H1 (cell line): ENCODE measurements around the gene ATP2C1. TPM values are rescaled to one million over a fixed set of nuclear protein-coding genes. Genes with fewer than 3 reads are reported as not detected.
"Not testable (repeated sequence)": the region's sequence is repeated elsewhere in the genome, so short reads cannot be mapped to it uniquely, and the experiment has no call there.

Experiments
- CTCF ChIA-PET: fragments of 300-600 bp; sonication (Branson Sonifier 250); formaldehyde crosslinking; loops from one replicate; lab custom pipeline; 2021; ENCODE audit not compliant: partially characterized antibody; lab: Charles Lee
- POLR2A ChIA-PET: fragments of 300-600 bp; sonication (Branson Sonifier 250); formaldehyde crosslinking; loops from one replicate; lab custom pipeline; 2021; ENCODE audit warnings: inconsistent platforms; ENCODE audit not compliant: partially characterized antibody; lab: Charles Lee
- DNase-seq, 2 experiments: peaks; one replicate each; pipeline versions ENCODE4 v3.0.0 to v3.0.0-alpha.2; 2010 to 2022; ENCODE audit warnings: low spot score in 2 of 2, low read depth in 1 of 2, mixed read lengths in 1 of 2
- FAIRE-seq: peaks from 2 replicates; lab custom pipeline; 2011; peaks lifted over from hg19 to GRCh38; lab: Jason Lieb, UNC
- H2AFZ ChIP-seq: 2 replicates; pipeline ENCODE4 v1.8.1; 2012; ENCODE audit warnings: low read length, inconsistent platforms
- H2AK5ac ChIP-seq: 2 replicates; pipeline ENCODE4 v1.6.1; 2013; ENCODE audit warnings: low read depth, low read length
- H2BK120ac ChIP-seq: replicated peaks from 2 replicates; pipeline ENCODE3; 2013; ENCODE audit warnings: low read depth, low read length, inconsistent platforms
- H2BK12ac ChIP-seq: 2 replicates; pipeline ENCODE4 v1.6.1; 2013; ENCODE audit warnings: low read depth, low read length
- H2BK15ac ChIP-seq: 2 replicates; pipeline ENCODE4 v1.6.1; 2013; ENCODE audit warnings: low read length
- H2BK20ac ChIP-seq: 2 replicates; pipeline ENCODE4 v1.6.1; 2013; ENCODE audit warnings: low read length
- H2BK5ac ChIP-seq: 2 replicates; pipeline ENCODE4 v1.6.1; 2013; ENCODE audit warnings: low read depth, low read length
- H3K14ac ChIP-seq: 2 replicates; pipeline ENCODE4 v1.6.1; 2013; ENCODE audit warnings: inconsistent platforms; ENCODE audit not compliant: insufficient read length
- H3K18ac ChIP-seq: 2 replicates; pipeline ENCODE4 v1.6.1; 2013; ENCODE audit warnings: low read length; ENCODE audit errors: extremely low read depth
- H3K23ac ChIP-seq: 2 replicates; pipeline ENCODE4 v1.6.1; 2013; ENCODE audit warnings: inconsistent platforms; ENCODE audit not compliant: insufficient read length
- H3K23me2 ChIP-seq: 2 replicates; pipeline ENCODE4 v1.6.1; 2013; ENCODE audit warnings: low read depth, low read length
- H3K27ac ChIP-seq: 2 replicates; pipeline ENCODE4 v1.6.1; 2011; ENCODE audit warnings: low read depth, low read length, inconsistent platforms
- H3K27me3 ChIP-seq, 4 experiments: replicated peaks in 1 of 4; 1 replicate in 1 of 4; 2 replicates in 3 of 4; pipeline versions ENCODE4 v1.6.1 to v1.8.1; 2011 to 2013; ENCODE audit warnings: low read length in 3 of 4, mild to moderate bottlenecking in 3 of 4, inconsistent platforms in 2 of 4, mixed read lengths in 2 of 4, moderate library complexity in 1 of 4; ENCODE audit not compliant: control insufficient read depth in 3 of 4, insufficient read depth in 3 of 4; ENCODE audit errors: extremely low read depth in 1 of 4
- H3K36me3 ChIP-seq, 4 experiments: 2 replicates each; pipeline versions ENCODE4 v1.6.1 to v1.8.1; 2011 to 2013; ENCODE audit warnings: mild to moderate bottlenecking in 4 of 4, low read length in 3 of 4, moderate library complexity in 2 of 4, control low read depth in 1 of 4, inconsistent platforms in 1 of 4; ENCODE audit not compliant: insufficient read depth in 4 of 4, control insufficient read depth in 2 of 4
- H3K4ac ChIP-seq: replicated peaks from 2 replicates; pipeline ENCODE3; 2013; ENCODE audit warnings: low read length, low read depth, mixed read lengths, inconsistent platforms; ENCODE audit not compliant: insufficient read length
- H3K4me1 ChIP-seq, 4 experiments: replicated peaks in 1 of 4; 1 replicate in 1 of 4; 2 replicates in 3 of 4; pipeline versions ENCODE4 v1.6.1 to v1.8.1; 2011 to 2013; ENCODE audit warnings: low read length in 3 of 4, inconsistent platforms in 2 of 4, mixed read lengths in 1 of 4; ENCODE audit not compliant: insufficient read depth in 4 of 4, control insufficient read depth in 3 of 4
- H3K4me2 ChIP-seq, 2 experiments: 2 replicates each; pipeline versions ENCODE4 v1.6.1 to v1.8.1; 2011 to 2013; ENCODE audit warnings: low read depth in 2 of 2, low read length in 2 of 2, control low read depth in 1 of 2, inconsistent platforms in 1 of 2, mild to moderate bottlenecking in 1 of 2; ENCODE audit not compliant: insufficient read depth in 1 of 2
- H3K4me3 ChIP-seq, 4 experiments: fragments of 200-600, 300-600 bp in 1 of 4; sonication (generic), shearing (Covaris generic), sonication (Bioruptor Twin) in 1 of 4; 2 replicates each; pipeline versions ENCODE4 v1.5.1 to v1.8.1; 2011 to 2016; ENCODE audit warnings: low read length in 4 of 4, low read depth in 3 of 4, control low read depth in 2 of 4, inconsistent platforms in 2 of 4, mild to moderate bottlenecking in 2 of 4, mixed read lengths in 1 of 4, moderate library complexity in 1 of 4; ENCODE audit not compliant: insufficient read depth in 2 of 4; ENCODE audit errors: extremely low read depth in 1 of 4
- H3K56ac ChIP-seq: replicated peaks from 2 replicates; pipeline ENCODE3; 2013; ENCODE audit warnings: low read depth, mild to moderate bottlenecking, mixed read lengths, low read length, inconsistent platforms; ENCODE audit not compliant: insufficient read length
- H3K79me1 ChIP-seq: 2 replicates; pipeline ENCODE4 v1.6.1; 2013; ENCODE audit warnings: low read depth, low read length, control low read depth
- H3K79me2 ChIP-seq, 2 experiments: 2 replicates each; pipeline versions ENCODE4 v1.6.1 to v1.8.1; 2012 to 2013; ENCODE audit warnings: low read length in 2 of 2, mild to moderate bottlenecking in 2 of 2, inconsistent platforms in 1 of 2; ENCODE audit not compliant: insufficient read depth in 2 of 2, control insufficient read depth in 1 of 2
- H3K9ac ChIP-seq, 4 experiments: replicated peaks in 1 of 4; 1 replicate in 1 of 4; 2 replicates in 3 of 4; pipeline versions ENCODE4 v1.6.1 to v1.8.1; 2011 to 2013; ENCODE audit warnings: low read depth in 3 of 4, low read length in 3 of 4, control low read depth in 2 of 4, mild to moderate bottlenecking in 2 of 4, moderate library complexity in 2 of 4, inconsistent platforms in 1 of 4; ENCODE audit errors: extremely low read depth in 1 of 4
- H3K9me3 ChIP-seq, 2 experiments: 2 replicates each; pipeline versions ENCODE4 v1.6.1 to v1.8.1; 2012 to 2013; ENCODE audit warnings: mild to moderate bottlenecking in 2 of 2, moderate library complexity in 2 of 2, control low read depth in 1 of 2, inconsistent platforms in 1 of 2, low read depth in 1 of 2, low read length in 1 of 2, mixed read lengths in 1 of 2; ENCODE audit not compliant: insufficient read depth in 2 of 2
- H4K20me1 ChIP-seq, 2 experiments: replicated peaks in 1 of 2; 2 replicates each; pipeline versions ENCODE3 to v1.8.1; 2011 to 2013; ENCODE audit warnings: inconsistent platforms in 2 of 2, low read length in 2 of 2, mild to moderate bottlenecking in 1 of 2; ENCODE audit not compliant: insufficient read depth in 2 of 2, control insufficient read depth in 1 of 2
- H4K5ac ChIP-seq: 2 replicates; pipeline ENCODE4 v1.6.1; 2013; ENCODE audit warnings: low read length, low read depth, mixed read lengths, inconsistent platforms; ENCODE audit not compliant: insufficient read length
- H4K8ac ChIP-seq: 2 replicates; pipeline ENCODE4 v1.8.0; 2013; ENCODE audit warnings: mild to moderate bottlenecking, moderate library complexity, low read length, inconsistent platforms; ENCODE audit not compliant: insufficient read depth; ENCODE audit errors: extremely low read depth
- H4K91ac ChIP-seq: replicated peaks from 2 replicates; pipeline ENCODE3; 2013; ENCODE audit warnings: low read length, mixed read lengths, inconsistent platforms; ENCODE audit not compliant: insufficient read length
- WGBS, 2 experiments: shearing (Covaris generic) in 1 of 2; methylation state at CpG; one replicate each; pipeline versions ENCODE4 v1.1.6 to v1.1.7; 2013 to 2015; ENCODE audit warnings: low lambda C conversion rate in 2 of 2, mixed read lengths in 2 of 2, inconsistent platforms in 1 of 2, low coverage in 1 of 2, missing lambda C conversion rate in 1 of 2; ENCODE audit not compliant: insufficient replicate concordance in 2 of 2, insufficient coverage in 1 of 2, insufficient read length in 1 of 2; ENCODE audit errors: extremely low coverage in 1 of 2, missing lambda C conversion rate in 1 of 2; 5-methylcytosine and 5-hydroxymethylcytosine counted together
- polyA plus RNA-seq, 7 experiments: library from polyadenylated mRNA; depleted of rRNA in 3 of 7; stranded (reverse) in 5 of 7; unstranded in 2 of 7; fragments of >200 nt in 5 of 7; fragments of 200-250 nt in 2 of 7; gene quantifications; 1 replicate in 5 of 7; 2 replicates in 1 of 7; 4 replicates in 1 of 7; pipeline versions ENCODE4 v1.2.1 to v1.2.3, GENCODE V29; 2011 to 2013; ENCODE audit warnings: missing spikeins in 2 of 7, mixed read lengths in 2 of 7
- total RNA-seq: library from RNA; stranded (reverse); fragmentation: NEBNext Ultra II Directional; extraction: Animal tissue kit (Norgen Biotek cat#: 25700); gene quantifications from 2 replicates; pipeline ENCODE4 v1.2.1, GENCODE V29; 2021

The ATP2C1 gene
- total and polyA plus RNA-seq, 2 of the 8 experiments (the other 6 are each of a cell fraction or from before 2014, with no cell fraction given) = 50.7 to 68.5 TPM

GRCh38 chr3:130972592-130972991, 78.7 kb downstream of the ATP2C1 start:
- H4K91ac ChIP-seq, H3K18ac ChIP-seq, H3K27ac ChIP-seq, H3K4ac ChIP-seq, FAIRE-seq, H2BK20ac ChIP-seq, H3K9ac ChIP-seq, H4K5ac ChIP-seq, H2BK5ac ChIP-seq, H2BK120ac ChIP-seq, H3K4me3 ChIP-seq, H3K4me2 ChIP-seq, H3K4me1 ChIP-seq, H2BK15ac ChIP-seq, H3K56ac ChIP-seq, H2AFZ ChIP-seq, DNase-seq, H4K20me1 ChIP-seq, H3K27me3 ChIP-seq, H3K9me3 ChIP-seq, H3K14ac ChIP-seq, H3K23me2 ChIP-seq, H3K23ac ChIP-seq, CTCF ChIA-PET, POLR2A ChIA-PET, H3K79me1 ChIP-seq, H3K79me2 ChIP-seq, H2BK12ac ChIP-seq, H4K8ac ChIP-seq, H2AK5ac ChIP-seq: not testable (repeated sequence)
- 80% methylated on average over 2 of the region's 2 CpGs; no CpG with 5 or more reads in 1 of the 2 experiments for WGBS, 2 experiments
- H3K36me3 ChIP-seq = peaks cover 0 to 13% (median 2%) of the 10 kb centered on the region in 4 experiments; a peak in 5 of 8 replicates
